DND-41 (cell line): Measurements from ENCODE around the gene OR5B3.
"Not testable (repeated sequence)": the region's sequence is repeated elsewhere in the genome, so short reads cannot be mapped to it uniquely, and the experiment has no call there.

Source experiments
- ATAC-seq: fragments of 200-7000 bp; cut with Tn5 transposase; 3 replicates; pipeline ENCODE4 v1.9.1; 2021; ENCODE audit warnings: low read depth; ENCODE audit not compliant: insufficient read depth
- DNase-seq: peaks from one replicate; pipeline ENCODE4 v3.0.0-alpha.2; 2020
- H2AFZ ChIP-seq: 2 replicates; pipeline ENCODE4 v1.6.0; 2012; ENCODE audit warnings: low read depth, low read length
- H3K27ac ChIP-seq: 2 replicates; pipeline ENCODE4 v1.5.1; 2012; ENCODE audit warnings: low read length, inconsistent platforms
- H3K27me3 ChIP-seq: fragments of 200-600 bp; sonication (generic); 2 replicates; pipeline ENCODE4 v1.6.0; 2012; ENCODE audit warnings: low read length, mild to moderate bottlenecking, inconsistent platforms; ENCODE audit not compliant: insufficient read depth, poor library complexity
- H3K36me3 ChIP-seq: 2 replicates; pipeline ENCODE4 v1.5.1; 2012; ENCODE audit warnings: low read length, inconsistent platforms; ENCODE audit not compliant: insufficient read depth
- H3K4me1 ChIP-seq: 2 replicates; pipeline ENCODE4 v1.5.1; 2012; ENCODE audit warnings: mild to moderate bottlenecking, low read length; ENCODE audit not compliant: insufficient read depth
- H3K4me2 ChIP-seq: 2 replicates; pipeline ENCODE4 v1.6.0; 2012; ENCODE audit warnings: mild to moderate bottlenecking, moderate library complexity, low read length, inconsistent platforms; ENCODE audit not compliant: insufficient read depth
- H3K4me3 ChIP-seq, 2 experiments: fragments of 200-600 bp in 1 of 2; shearing (Covaris generic) in 1 of 2; 2 replicates each; pipeline ENCODE4 v1.5.1; 2012 to 2016; ENCODE audit warnings: inconsistent platforms in 2 of 2, low read length in 2 of 2, mild to moderate bottlenecking in 2 of 2, low read depth in 1 of 2, moderate library complexity in 1 of 2
- H3K79me2 ChIP-seq: 2 replicates; pipeline ENCODE4 v1.6.0; 2012; ENCODE audit warnings: low read length, inconsistent platforms; ENCODE audit not compliant: insufficient read depth
- H3K9ac ChIP-seq: 2 replicates; pipeline ENCODE4 v1.6.0; 2012; ENCODE audit warnings: low read depth, mild to moderate bottlenecking, inconsistent platforms, low read length, moderate library complexity
- H3K9me3 ChIP-seq: 2 replicates; pipeline ENCODE4 v1.5.1; 2012; ENCODE audit warnings: low read length, moderate library complexity, mild to moderate bottlenecking, inconsistent platforms; ENCODE audit not compliant: insufficient read depth, severe bottlenecking
- H4K20me1 ChIP-seq: 2 replicates; pipeline ENCODE4 v1.6.0; 2012; ENCODE audit warnings: low read length; ENCODE audit not compliant: insufficient read depth
- CTCF ChIP-seq: IDR thresholded peaks from 2 replicates; pipeline ENCODE4 v1.5.1; 2012; ENCODE audit warnings: borderline replicate concordance, low read length, moderate library complexity, mild to moderate bottlenecking; ENCODE audit not compliant: poor library complexity, severe bottlenecking; ENCODE audit errors: extremely low read depth
- EZH2 ChIP-seq: IDR thresholded peaks from 3 replicates; pipeline ENCODE4 v1.6.1; 2012; ENCODE audit warnings: borderline replicate concordance, low read depth, mild to moderate bottlenecking, moderate library complexity, low read length, inconsistent platforms; ENCODE audit not compliant: severe bottlenecking

OR5B3 gene

GRCh38 chr11:58433638-58434203 lies 27.0 kb upstream of the OR5B3 start:
- Histone ChIP-seq H3K79me2 (no peaks in the 10 kb centered on the region), H3K27me3 (no peaks in the 10 kb centered on the region), H2AFZ (no peak overlapping the region), H4K20me1 (no peaks in the 10 kb centered on the region), H3K9me3 (no peaks in the 10 kb centered on the region), H3K4me3 (no peak overlapping the region), H3K27ac (no peak overlapping the region), H3K4me2 (no peak overlapping the region), H3K9ac (no peak overlapping the region), H3K4me1 (no peaks in the 10 kb centered on the region), H3K36me3 (no peaks in the 10 kb centered on the region)
- ATAC-seq (no peak), DNase-seq (no peak)
- no peak for TF ChIP-seq CTCF
- no peak for TF ChIP-seq EZH2

- Histone ChIP-seq H3K9me3 (no peaks in the 10 kb centered on the region), H3K4me3 (no peak overlapping the region), H3K27me3 (no peaks in the 10 kb centered on the region), H2AFZ (no peak overlapping the region), H4K20me1 (no peaks in the 10 kb centered on the region), H3K4me1 (no peaks in the 10 kb centered on the region), H3K4me2 (no peak overlapping the region), H3K9ac (no peak overlapping the region), H3K27ac (no peak overlapping the region), H3K36me3 (no peaks in the 10 kb centered on the region), H3K79me2 (no peaks in the 10 kb centered on the region)
- TF ChIP-seq CTCF, result no peak
- no peak for TF ChIP-seq EZH2
- DNase-seq (no peak), ATAC-seq (no peak)
These were observed 22.6 kb upstream of the OR5B3 start for GRCh38 chr11:58429273-58429672.

GRCh38 chr11:58428021-58428420 lies 21.3 kb upstream of the OR5B3 start, which contains the start of gene OR5B2:
Gene OR5B2 (minus strand): TSS chr11:58428121. CDS start chr11:58423261, 4,860 bp downstream.
- TF ChIP-seq EZH2 (no peak), CTCF (no peak)
- ATAC-seq (no peak), DNase-seq (no peak)
- H3K4me3 ChIP-seq, result no peak within 1 kb of the TSS
- no peaks in the 10 kb centered on the region for H3K4me1 ChIP-seq
- H3K27me3 ChIP-seq, result no peaks in the 10 kb centered on the region
- H3K36me3 ChIP-seq, result no peaks in the 10 kb centered on the region
- H3K79me2 ChIP-seq, result no peaks in the 10 kb centered on the region
- H2AFZ ChIP-seq, result no peak within 1 kb of the TSS
- no peak within 1 kb of the TSS for H3K27ac ChIP-seq
- no peaks in the 10 kb centered on the region for H4K20me1 ChIP-seq
- H3K9ac ChIP-seq, result no peak within 1 kb of the TSS
- no peak within 1 kb of the TSS for H3K4me2 ChIP-seq
- H3K9me3 ChIP-seq, result no peaks in the 10 kb centered on the region

- not testable (repeated sequence) for H3K27me3 ChIP-seq, H3K9me3 ChIP-seq, H3K79me2 ChIP-seq, DNase-seq, H3K4me1 ChIP-seq, H2AFZ ChIP-seq, H3K27ac ChIP-seq, H3K4me2 ChIP-seq, H4K20me1 ChIP-seq, H3K9ac ChIP-seq, H3K36me3 ChIP-seq, ATAC-seq, H3K4me3 ChIP-seq
These were observed 7.1 kb downstream of the OR5B3 start for GRCh38 chr11:58399622-58400021.
